HG02981 (cell line): ENCODE data around the gene DIDO1.

Experiments
- ATAC-seq: cut with Tn5 transposase; IDR thresholded peaks from one replicate; pipeline ENCODE4 v1.9.1; 2021; ENCODE audit warnings: mild to moderate bottlenecking, moderate library complexity; ENCODE audit not compliant: unreplicated experiment

The DIDO1 gene

GRCh38 chr20:62913043-62913630 lies 13.2 kb downstream of the DIDO1 start:
- no peak for ATAC-seq

GRCh38 chr20:62911701-62912280 lies 14.5 kb downstream of the DIDO1 start:
- no peak for ATAC-seq

- ATAC-seq: no peak
Measured at GRCh38 chr20:62910777-62911497, 15.4 kb downstream of the DIDO1 start.

- ATAC-seq: no peak
Measured at GRCh38 chr20:62910217-62910766, 16.0 kb downstream of the DIDO1 start.

- no peak for ATAC-seq
Measured at GRCh38 chr20:62908971-62909791, 17.1 kb downstream of the DIDO1 start.

- ATAC-seq: no peak
Measured at GRCh38 chr20:62907384-62908317, 18.7 kb downstream of the DIDO1 start.

- no peak for ATAC-seq
Measured at GRCh38 chr20:62906647-62907375, 19.5 kb downstream of the DIDO1 start.

- no peak for ATAC-seq
Measured at GRCh38 chr20:62906209-62906608, 20.1 kb downstream of the DIDO1 start.

- no peak for ATAC-seq
Measured at GRCh38 chr20:62905536-62906117, 20.7 kb downstream of the DIDO1 start.

GRCh38 chr20:62902926-62903615 lies 23.2 kb downstream of the DIDO1 start:
- no peak for ATAC-seq

GRCh38 chr20:62901891-62902290 lies 24.4 kb downstream of the DIDO1 start:
- ATAC-seq: no peak

- ATAC-seq: peak; percentile 11
Measured at GRCh38 chr20:62900692-62901584, 25.4 kb downstream of the DIDO1 start.

GRCh38 chr20:62900052-62900691 lies 26.1 kb downstream of the DIDO1 start:
- peak; percentile 78 for ATAC-seq

- no peak for ATAC-seq
Measured at GRCh38 chr20:62899633-62900051, 26.7 kb downstream of the DIDO1 start.

GRCh38 chr20:62898970-62899632 lies 27.2 kb downstream of the DIDO1 start:
- ATAC-seq: no peak
